MM.1S (cell line): Measurements from ENCODE around the gene ACD.

Source experiments
- CTCF ChIP-seq: fragments of 300-600 bp; sonication (generic); IDR thresholded peaks from 2 replicates; pipeline ENCODE4 v1.5.1; 2016; ENCODE audit warnings: antibody characterized with exemption, low read length, mixed read lengths
- EZH2 ChIP-seq: fragments of 300-600 bp; sonication (generic); optimal IDR thresholded peaks from 2 replicates; pipeline ENCODE3; 2017; ENCODE audit warnings: low read depth, mild to moderate bottlenecking, antibody characterized with exemption, low read length, mixed read lengths
- EZH2phosphoT487 ChIP-seq: fragments of 300-600 bp; sonication (generic); IDR thresholded peaks from 2 replicates; pipeline ENCODE4 v1.6.1; 2018; ENCODE audit warnings: antibody characterized with exemption, low read length

- TF ChIP-seq EZH2 (no peak), CTCF (no peak), EZH2phosphoT487 (no peak)
These were observed 2.1 kb downstream of the ACD start for GRCh38 chr16:67657751-67658518.
